ENCODE results near the gene GAB3. TPM values are rescaled to one million over a fixed set of nuclear protein-coding genes. Genes with fewer than 3 reads are reported as not detected.
"Not testable (repeated sequence)": the region's sequence is repeated elsewhere in the genome, so short reads cannot be mapped to it uniquely, and the experiment has no call there.

The GAB3 gene
- total and polyA plus RNA-seq, 2 donors (not counting 1 experiment from before 2014, with no cell fraction given): 2.8 to 4.1 TPM

- Histone ChIP-seq H3K9me3 (ENCODE audit: control insufficient read depth, insufficient read depth, low read depth, low read length) (no peaks in the 10 kb centered on the region), H3K79me2 (ENCODE audit: control insufficient read depth, insufficient read depth, low read length) (no peaks in the 10 kb centered on the region), H3K4me1 (ENCODE audit: control insufficient read depth, extremely low read depth, insufficient read depth, low read length) (peaks cover 7% of the 10 kb centered on the region), H3K4me3 (replicated peaks in 1 of 4; ENCODE audit: control extremely low read depth in 1 of 4, insufficient read depth in 1 of 4, low read depth in 3 of 4, low read length in 4 of 4) (no peak overlapping the region), H3K4me2 (ENCODE audit: extremely low read depth, insufficient read depth, low read length) (peak overlapping the region; percentile 52), H3K36me3 (ENCODE audit: control insufficient read depth, insufficient read depth, low read length) (no peaks in the 10 kb centered on the region), H3K9ac (ENCODE audit: insufficient read depth, low read length) (no peak overlapping the region), H4K20me1 (ENCODE audit: control insufficient read depth, extremely low read depth, insufficient read depth, low read length) (no peaks in the 10 kb centered on the region), H3K27me3 (ENCODE audit: control insufficient read depth, insufficient read depth, low read length) (no peaks in the 10 kb centered on the region), H3K27ac (ENCODE audit: insufficient read depth, low read length) (peak overlapping the region; percentile 34), H2AFZ (ENCODE audit: low read length) (no peak overlapping the region)
- TF ChIP-seq CTCF (conservative IDR thresholded peaks at IDR 0.05 in 1 of 2, IDR thresholded peaks at IDR 0.05 in 1 of 2; ENCODE audit: low read depth in 1 of 2, low read length in 2 of 2) (no peak), EZH2 (IDR thresholded peaks at IDR 0.05; ENCODE audit: low read length, missing control alignments) (no peak)
- DNase-seq (ENCODE audit: low read depth in 2 of 2): peak in 1 of 2 donors; percentile 35
Observed at GRCh38 chrX:154696676-154697045, 54.2 kb downstream of the GAB3 start.

- Histone ChIP-seq H3K27me3 (ENCODE audit: control insufficient read depth, insufficient read depth, low read length) (no peaks in the 10 kb centered on the region), H3K79me2 (ENCODE audit: control insufficient read depth, insufficient read depth, low read length) (no peaks in the 10 kb centered on the region), H3K9me3 (ENCODE audit: control insufficient read depth, insufficient read depth, low read depth, low read length) (no peaks in the 10 kb centered on the region), H2AFZ (ENCODE audit: low read length) (no peak overlapping the region), H4K20me1 (ENCODE audit: control insufficient read depth, extremely low read depth, insufficient read depth, low read length) (no peaks in the 10 kb centered on the region), H3K4me2 (ENCODE audit: extremely low read depth, insufficient read depth, low read length) (peak overlapping the region; percentile 52), H3K4me1 (ENCODE audit: control insufficient read depth, extremely low read depth, insufficient read depth, low read length) (peaks cover 7% of the 10 kb centered on the region), H3K9ac (ENCODE audit: insufficient read depth, low read length) (no peak overlapping the region), H3K4me3 (replicated peaks in 1 of 4; ENCODE audit: control extremely low read depth in 1 of 4, insufficient read depth in 1 of 4, low read depth in 3 of 4, low read length in 4 of 4) (no peak overlapping the region), H3K36me3 (ENCODE audit: control insufficient read depth, insufficient read depth, low read length) (no peaks in the 10 kb centered on the region), H3K27ac (ENCODE audit: insufficient read depth, low read length) (peak overlapping the region; percentile 34)
- no peak for TF ChIP-seq EZH2 (IDR thresholded peaks at IDR 0.05; ENCODE audit: low read length, missing control alignments)
- TF ChIP-seq CTCF (conservative IDR thresholded peaks at IDR 0.05 in 1 of 2, IDR thresholded peaks at IDR 0.05 in 1 of 2; ENCODE audit: low read depth in 1 of 2, low read length in 2 of 2): no peak
- DNase-seq (ENCODE audit: low read depth in 2 of 2): peak; percentile 69 to 72
Observed at GRCh38 chrX:154695911-154696675, 54.8 kb downstream of the GAB3 start.

GRCh38 chrX:154693394-154693793 lies 57.5 kb downstream of the GAB3 start:
- Histone ChIP-seq H3K4me3 (replicated peaks in 1 of 4; ENCODE audit: control extremely low read depth in 1 of 4, insufficient read depth in 1 of 4, low read depth in 3 of 4, low read length in 4 of 4) (no peak overlapping the region), H3K9ac (ENCODE audit: insufficient read depth, low read length) (no peak overlapping the region), H3K36me3 (ENCODE audit: control insufficient read depth, insufficient read depth, low read length) (no peaks in the 10 kb centered on the region), H2AFZ (ENCODE audit: low read length) (no peak overlapping the region), H3K4me1 (ENCODE audit: control insufficient read depth, extremely low read depth, insufficient read depth, low read length) (peaks cover 7% of the 10 kb centered on the region), H3K4me2 (ENCODE audit: extremely low read depth, insufficient read depth, low read length) (no peak overlapping the region), H3K27me3 (ENCODE audit: control insufficient read depth, insufficient read depth, low read length) (no peaks in the 10 kb centered on the region), H3K27ac (ENCODE audit: insufficient read depth, low read length) (no peak overlapping the region), H3K9me3 (ENCODE audit: control insufficient read depth, insufficient read depth, low read depth, low read length) (no peaks in the 10 kb centered on the region), H3K79me2 (ENCODE audit: control insufficient read depth, insufficient read depth, low read length) (no peaks in the 10 kb centered on the region), H4K20me1 (ENCODE audit: control insufficient read depth, extremely low read depth, insufficient read depth, low read length) (no peaks in the 10 kb centered on the region)
- no peak for TF ChIP-seq EZH2 (IDR thresholded peaks at IDR 0.05; ENCODE audit: low read length, missing control alignments)
- TF ChIP-seq CTCF (conservative IDR thresholded peaks at IDR 0.05 in 1 of 2, IDR thresholded peaks at IDR 0.05 in 1 of 2; ENCODE audit: low read depth in 1 of 2, low read length in 2 of 2): no peak
- no peak for DNase-seq (ENCODE audit: low read depth in 2 of 2)

- H3K4me3 ChIP-seq (replicated peaks in 1 of 4; ENCODE audit: control extremely low read depth in 1 of 4, insufficient read depth in 1 of 4, low read depth in 3 of 4, low read length in 4 of 4); DNase-seq (ENCODE audit: low read depth in 2 of 2); H3K27ac ChIP-seq (ENCODE audit: insufficient read depth, low read length); H2AFZ ChIP-seq (ENCODE audit: low read length); H4K20me1 ChIP-seq (ENCODE audit: control insufficient read depth, extremely low read depth, insufficient read depth, low read length); H3K27me3 ChIP-seq (ENCODE audit: control insufficient read depth, insufficient read depth, low read length); H3K36me3 ChIP-seq (ENCODE audit: control insufficient read depth, insufficient read depth, low read length); H3K4me2 ChIP-seq (ENCODE audit: extremely low read depth, insufficient read depth, low read length); H3K9me3 ChIP-seq (ENCODE audit: control insufficient read depth, insufficient read depth, low read depth, low read length); H3K79me2 ChIP-seq (ENCODE audit: control insufficient read depth, insufficient read depth, low read length); H3K4me1 ChIP-seq (ENCODE audit: control insufficient read depth, extremely low read depth, insufficient read depth, low read length); H3K9ac ChIP-seq (ENCODE audit: insufficient read depth, low read length): not testable (repeated sequence)
Observed at GRCh38 chrX:154690438-154690837, 60.4 kb downstream of the GAB3 start.

GRCh38 chrX:154672084-154672483 lies 78.8 kb downstream of the GAB3 start:
- H3K27me3 ChIP-seq (ENCODE audit: control insufficient read depth, insufficient read depth, low read length); H3K4me2 ChIP-seq (ENCODE audit: extremely low read depth, insufficient read depth, low read length); H3K4me3 ChIP-seq (replicated peaks in 1 of 4; ENCODE audit: control extremely low read depth in 1 of 4, insufficient read depth in 1 of 4, low read depth in 3 of 4, low read length in 4 of 4); H3K4me1 ChIP-seq (ENCODE audit: control insufficient read depth, extremely low read depth, insufficient read depth, low read length); DNase-seq (ENCODE audit: low read depth in 2 of 2); H4K20me1 ChIP-seq (ENCODE audit: control insufficient read depth, extremely low read depth, insufficient read depth, low read length); H3K9ac ChIP-seq (ENCODE audit: insufficient read depth, low read length); H3K36me3 ChIP-seq (ENCODE audit: control insufficient read depth, insufficient read depth, low read length); H3K27ac ChIP-seq (ENCODE audit: insufficient read depth, low read length); H3K79me2 ChIP-seq (ENCODE audit: control insufficient read depth, insufficient read depth, low read length); H2AFZ ChIP-seq (ENCODE audit: low read length); H3K9me3 ChIP-seq (ENCODE audit: control insufficient read depth, insufficient read depth, low read depth, low read length): not testable (repeated sequence)

All from fibroblast of lung (primary cell).